CD14-positive monocyte (primary cell): ENCODE measurements around the gene IGFN1. TPM values are rescaled to one million over a fixed set of nuclear protein-coding genes. Genes with fewer than 3 reads are reported as not detected.

Source experiments
- DNase-seq, 3 donors: peaks; one replicate each; pipeline ENCODE4 v3.0.0-alpha.2; 2011 to 2022
- H2AFZ ChIP-seq: 2 replicates; pipeline ENCODE4 v1.6.0; 2012; ENCODE audit warnings: mild to moderate bottlenecking, low read depth, low read length, inconsistent platforms; ENCODE audit not compliant: insufficient read depth, poor library complexity, severe bottlenecking
- H3K27ac ChIP-seq, 2 donors: 1 replicate in 1 of 2; 2 replicates in 1 of 2; pipeline ENCODE4 v1.5.1; 2012 to 2013; ENCODE audit warnings: low read length in 2 of 2, control low read depth in 1 of 2, inconsistent platforms in 1 of 2, low read depth in 1 of 2, mild to moderate bottlenecking in 1 of 2
- H3K27me3 ChIP-seq, 2 donors: one replicate each; pipeline versions ENCODE4 v1.6.0 to v1.6.1; 2011 to 2013; ENCODE audit warnings: low read length in 2 of 2; ENCODE audit not compliant: control insufficient read depth in 2 of 2, insufficient read depth in 2 of 2
- H3K36me3 ChIP-seq, 2 donors: replicated peaks in 1 of 2; 1 replicate in 1 of 2; 2 replicates in 1 of 2; pipeline versions ENCODE4 v1.5.1 to v1.6.1; 2012 to 2013; ENCODE audit warnings: low read length in 2 of 2, control low read depth in 1 of 2, inconsistent platforms in 1 of 2, mild to moderate bottlenecking in 1 of 2; ENCODE audit not compliant: insufficient read depth in 2 of 2, control insufficient read depth in 1 of 2
- H3K4me1 ChIP-seq, 2 donors: 1 replicate in 1 of 2; 2 replicates in 1 of 2; pipeline versions ENCODE4 v1.5.1 to v1.6.1; 2012 to 2013; ENCODE audit warnings: low read length in 2 of 2, control low read depth in 1 of 2, inconsistent platforms in 1 of 2, mild to moderate bottlenecking in 1 of 2, moderate library complexity in 1 of 2; ENCODE audit not compliant: insufficient read depth in 2 of 2, control insufficient read depth in 1 of 2
- H3K4me2 ChIP-seq: replicated peaks from 2 replicates; pipeline ENCODE3; 2012; ENCODE audit warnings: low read length, moderate library complexity, mild to moderate bottlenecking; ENCODE audit not compliant: poor library complexity, severe bottlenecking; ENCODE audit errors: extremely low read depth
- H3K4me3 ChIP-seq, 3 experiments: fragments of 200-600 bp in 1 of 3; sonication (generic) in 1 of 3; replicated peaks in 1 of 3; 1 replicate in 2 of 3; 2 replicates in 1 of 3; pipeline ENCODE4 v1.5.1; 2011 to 2013; ENCODE audit warnings: low read length in 3 of 3, mild to moderate bottlenecking in 3 of 3, control low read depth in 2 of 3, low read depth in 2 of 3, inconsistent platforms in 1 of 3, moderate library complexity in 1 of 3
- H3K79me2 ChIP-seq: 2 replicates; pipeline ENCODE4 v1.6.0; 2012; ENCODE audit warnings: mild to moderate bottlenecking, control low read depth, inconsistent platforms, low read length, moderate library complexity; ENCODE audit not compliant: insufficient read depth
- H3K9ac ChIP-seq: 2 replicates; pipeline ENCODE4 v1.6.0; 2017; ENCODE audit warnings: low read length, mild to moderate bottlenecking; ENCODE audit not compliant: insufficient read depth, poor library complexity, severe bottlenecking
- H3K9me3 ChIP-seq, 2 donors: replicated peaks in 1 of 2; 1 replicate in 1 of 2; 2 replicates in 1 of 2; pipeline versions ENCODE4 v1.5.1 to v1.6.1; 2012 to 2013; ENCODE audit warnings: low read length in 2 of 2, control low read depth in 1 of 2; ENCODE audit not compliant: control insufficient read depth in 1 of 2, insufficient read depth in 1 of 2
- H4K20me1 ChIP-seq: 2 replicates; pipeline ENCODE4 v1.6.0; 2012; ENCODE audit warnings: mild to moderate bottlenecking, low read length, control low read depth, moderate library complexity; ENCODE audit not compliant: insufficient read depth
- H3K27ac Mint-ChIP-seq, 7 donors: one replicate each; pipeline ENCODE4 v1.8.0; 2020; ENCODE audit warnings: mild to moderate bottlenecking in 7 of 7, mixed read lengths in 7 of 7, moderate library complexity in 6 of 7, inconsistent platforms in 2 of 7
- H3K27me3 Mint-ChIP-seq, 3 donors: one replicate each; pipeline ENCODE4 v1.8.0; 2021 to 2022; ENCODE audit warnings: low read depth in 3 of 3, mild to moderate bottlenecking in 3 of 3, mixed read lengths in 3 of 3, moderate library complexity in 3 of 3, inconsistent platforms in 1 of 3
- H3K36me3 Mint-ChIP-seq, 2 donors: one replicate each; pipeline ENCODE4 v1.8.0; 2020; ENCODE audit warnings: mixed read lengths in 2 of 2, inconsistent platforms in 1 of 2, mild to moderate bottlenecking in 1 of 2
- H3K4me1 Mint-ChIP-seq: one replicate; pipeline ENCODE4 v1.8.0; 2020; ENCODE audit warnings: mild to moderate bottlenecking, mixed read lengths
- H3K4me3 Mint-ChIP-seq, 2 donors: one replicate each; pipeline ENCODE4 v1.8.0; 2020; ENCODE audit warnings: mild to moderate bottlenecking in 2 of 2, mixed read lengths in 2 of 2, moderate library complexity in 1 of 2
- H3K9me3 Mint-ChIP-seq, 7 donors: one replicate each; pipeline ENCODE4 v1.8.0; 2020 to 2022; ENCODE audit warnings: mixed read lengths in 7 of 7, mild to moderate bottlenecking in 6 of 7, moderate library complexity in 6 of 7, inconsistent platforms in 2 of 7
- CTCF ChIP-seq: fragments of 200-600 bp; IDR thresholded peaks from one replicate; pipeline ENCODE4 v1.8.0; 2022; ENCODE audit warnings: antibody characterized with exemption, mild to moderate bottlenecking
- WGBS: methylation state at CpG from one replicate; pipeline ENCODE4 v1.1.5; 2013; ENCODE audit warnings: missing lambda C conversion rate; ENCODE audit not compliant: insufficient coverage; 5-methylcytosine and 5-hydroxymethylcytosine counted together
- intact Hi-C, 2 donors: fragments of 100-400 bp; cut with micrococcal nuclease; formaldehyde crosslinking; loops; one replicate each; pipeline versions ENCODE4 v1.15.0 to v1.15.1; 2023
- polyA plus RNA-seq, 3 donors: library from polyadenylated mRNA; depleted of rRNA in 1 of 3; unstranded in 2 of 3; stranded (reverse) in 1 of 3; fragments of 300-500 nt in 2 of 3; fragments of >200 nt in 1 of 3; fragmentation: Illumina TruSeq in 2 of 3; gene quantifications; 1 replicate in 2 of 3; 2 replicates in 1 of 3; pipeline ENCODE4 v1.2.3, GENCODE V29; 2012 to 2021

IGFN1 gene
- polyA plus RNA-seq, 3 donors: not detected

DNA sequence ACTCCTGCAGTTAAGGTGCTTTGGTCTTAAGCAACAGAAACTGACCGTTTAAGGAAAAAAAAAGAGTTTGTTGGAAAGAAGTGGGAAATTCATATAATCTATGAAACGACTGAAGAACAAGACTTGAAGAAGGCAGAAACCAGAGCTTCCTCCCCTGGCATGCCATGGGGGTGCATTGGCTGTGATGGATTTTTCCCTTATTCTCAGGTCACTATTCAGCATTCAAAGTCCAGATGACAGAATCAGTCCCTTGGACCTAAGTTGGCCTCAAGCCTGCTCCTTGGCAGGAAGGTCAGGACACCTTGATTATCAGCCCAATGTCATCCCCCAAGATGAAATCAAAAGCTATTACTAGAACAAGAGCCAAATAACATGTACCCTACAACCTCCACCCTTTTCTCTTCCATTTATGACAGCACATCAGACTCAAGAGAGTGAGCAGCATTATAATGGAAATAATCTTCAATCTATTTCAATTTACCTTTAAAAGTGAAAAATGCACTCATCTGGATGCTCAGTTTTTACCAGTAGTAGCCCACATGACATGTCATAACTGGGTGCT is 20.6 kb upstream of the IGFN1 start:
- intact Hi-C loops: no loop called here
- Histone ChIP-seq H3K4me1 (peaks cover 9 to 10% of the 10 kb centered on the region in 2 donors), H3K4me3 (peak overlapping the region in 1 of 3 experiments; percentile 88), H3K9me3 (peaks cover 0 to 6% of the 10 kb centered on the region in 2 donors), H3K27ac (no peak overlapping the region), H3K27me3 (peaks cover 0 to 9% of the 10 kb centered on the region in 2 donors), H3K36me3 (no peaks in the 10 kb centered on the region), H3K9ac (no peak overlapping the region), H2AFZ (no peak overlapping the region), H3K4me2 (peak overlapping the region; percentile 97), H3K79me2 (no peaks in the 10 kb centered on the region), H4K20me1 (no peaks in the 10 kb centered on the region)
- no peak for DNase-seq
- H3K27me3 Mint-ChIP-seq: peaks cover 6 to 21% (median 11%) of the 10 kb centered on the region in 3 donors
- H3K9me3 Mint-ChIP-seq: peaks cover 0 to 7% (median 4%) of the 10 kb centered on the region in 7 donors
- peak overlapping the region in 2 of 7 donors; percentile 59 to 79 for H3K27ac Mint-ChIP-seq
- whole genome bisulfite sequencing: 83% methylated on average over 1 of the region's 2 CpGs
- no peak for TF ChIP-seq CTCF
- H3K4me1 Mint-ChIP-seq: peaks cover 16% of the 10 kb centered on the region
- no peak overlapping the region for H3K4me3 Mint-ChIP-seq
- peaks cover 2 to 6% of the 10 kb centered on the region in 2 donors for H3K36me3 Mint-ChIP-seq

DNA sequence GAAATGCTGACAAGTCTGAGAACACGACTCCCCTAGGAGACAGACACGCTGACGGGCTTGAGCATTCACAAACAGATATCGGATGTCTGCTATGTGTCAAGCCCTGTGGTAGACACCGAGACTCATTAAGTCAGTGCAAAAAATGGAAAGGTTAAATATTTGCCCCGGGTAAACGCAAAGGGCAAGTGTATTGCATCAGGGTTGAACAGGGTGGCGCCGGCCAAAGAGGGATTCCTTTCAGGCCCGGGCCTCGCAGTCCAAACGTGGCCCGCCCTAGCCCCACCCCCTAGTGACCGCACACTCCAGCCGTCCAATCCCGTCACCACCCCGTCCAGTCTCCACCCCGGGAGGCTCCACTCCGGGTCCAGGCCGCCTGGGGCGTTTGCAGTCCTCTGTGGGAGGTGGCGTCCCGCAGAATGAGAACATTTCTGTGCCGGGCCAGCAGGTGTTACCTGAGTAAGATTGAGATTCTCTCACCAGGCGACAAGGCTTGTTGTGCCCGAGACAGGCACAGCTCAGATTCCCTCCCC is 20.0 kb upstream of the IGFN1 start:
- H3K27ac ChIP-seq: no peak overlapping the region

More for the DNA sequence above, 20.0 kb upstream of the IGFN1 start:
- peaks cover 9 to 10% of the 10 kb centered on the region in 2 donors for H3K4me1 ChIP-seq
- peak; percentile 80 to 83 (median 81) for DNase-seq
- no peaks in the 10 kb centered on the region for H3K36me3 ChIP-seq
- Mint-ChIP-seq H3K36me3 (peaks cover 2 to 6% of the 10 kb centered on the region in 2 donors), H3K4me1 (peaks cover 16% of the 10 kb centered on the region), H3K4me3 (peak overlapping the region; percentile 88), H3K27ac (peak overlapping the region in 3 of 7 donors; percentile 69 to 79 (median 74)), H3K9me3 (peaks cover 0 to 6% (median 4%) of the 10 kb centered on the region in 7 donors), H3K27me3 (peaks cover 6 to 21% (median 11%) of the 10 kb centered on the region in 3 donors)
- H3K9ac ChIP-seq: peak overlapping the region; percentile 67
- H3K27me3 ChIP-seq: peaks cover 0 to 9% of the 10 kb centered on the region in 2 donors
- peak overlapping the region; percentile 65 to 88 (median 66) for H3K4me3 ChIP-seq
- H3K9me3 ChIP-seq: peaks cover 0 to 6% of the 10 kb centered on the region in 2 donors
- peak overlapping the region; percentile 98 for H2AFZ ChIP-seq
- no peaks in the 10 kb centered on the region for H4K20me1 ChIP-seq
- intact Hi-C loops: no loop called here
- TF ChIP-seq CTCF: no peak
- H3K79me2 ChIP-seq: no peaks in the 10 kb centered on the region
- H3K4me2 ChIP-seq: peak overlapping the region; percentile 97
- WGBS: 32% methylated on average over 12 of the region's 26 CpGs
